Neuronal stem cell (in vitro differentiated cells): ENCODE measurements around the gene TEX51.

Source experiments
- DNase-seq: peaks from one replicate; pipeline ENCODE4 v3.0.0-alpha.2; 2013; ENCODE audit warnings: low spot score
- H2AFZ ChIP-seq: one replicate; pipeline ENCODE4 v1.6.1; 2013; ENCODE audit warnings: mild to moderate bottlenecking, low read length, inconsistent platforms
- H2AK5ac ChIP-seq: 2 replicates; pipeline ENCODE4 v1.6.1; 2013; ENCODE audit warnings: low read depth, mild to moderate bottlenecking, inconsistent platforms, low read length, moderate library complexity, mixed read lengths
- H2BK120ac ChIP-seq: 2 replicates; pipeline ENCODE4 v1.6.1; 2013; ENCODE audit warnings: low read depth, mild to moderate bottlenecking, inconsistent platforms, low read length, moderate library complexity, mixed read lengths
- H2BK12ac ChIP-seq: one replicate; pipeline ENCODE4 v1.6.1; 2013; ENCODE audit warnings: low read length, inconsistent platforms
- H2BK15ac ChIP-seq: 2 replicates; pipeline ENCODE4 v1.6.1; 2013; ENCODE audit warnings: mild to moderate bottlenecking, low read length, inconsistent platforms, mixed read lengths
- H2BK5ac ChIP-seq: one replicate; pipeline ENCODE4 v1.6.1; 2013; ENCODE audit warnings: inconsistent platforms, mild to moderate bottlenecking, low read length, moderate library complexity
- H3K14ac ChIP-seq: one replicate; pipeline ENCODE4 v1.6.1; 2013; ENCODE audit warnings: low read length, inconsistent platforms
- H3K18ac ChIP-seq: 2 replicates; pipeline ENCODE4 v1.6.1; 2013; ENCODE audit warnings: low read length, inconsistent platforms
- H3K23ac ChIP-seq: 2 replicates; pipeline ENCODE4 v1.6.1; 2013; ENCODE audit warnings: low read depth, mild to moderate bottlenecking, mixed read lengths, low read length, inconsistent platforms; ENCODE audit not compliant: poor library complexity
- H3K27ac ChIP-seq: replicated peaks from 3 replicates; pipeline ENCODE4 v1.5.1; 2013; ENCODE audit warnings: low read length, inconsistent platforms
- H3K27me3 ChIP-seq, 3 experiments: 2 replicates each; pipeline ENCODE4 v1.6.1; 2013; ENCODE audit warnings: low read length in 3 of 3, mild to moderate bottlenecking in 2 of 3, inconsistent platforms in 1 of 3, low read depth in 1 of 3, mixed read lengths in 1 of 3, moderate library complexity in 1 of 3; ENCODE audit not compliant: control insufficient read depth in 3 of 3, insufficient read depth in 3 of 3
- H3K36me3 ChIP-seq, 2 donors: replicated peaks in 1 of 2; 2 replicates each; pipeline ENCODE4 v1.6.1; 2013; ENCODE audit warnings: low read length in 2 of 2; ENCODE audit not compliant: control insufficient read depth in 2 of 2, insufficient read depth in 2 of 2
- H3K4ac ChIP-seq: 2 replicates; pipeline ENCODE4 v1.6.1; 2013; ENCODE audit warnings: inconsistent platforms, mild to moderate bottlenecking, low read length, moderate library complexity
- H3K4me1 ChIP-seq, 2 donors: 1 replicate in 1 of 2; 2 replicates in 1 of 2; pipeline ENCODE4 v1.6.1; 2013; ENCODE audit warnings: low read length in 2 of 2, low read depth in 1 of 2; ENCODE audit not compliant: control insufficient read depth in 2 of 2, insufficient read depth in 1 of 2
- H3K4me2 ChIP-seq: one replicate; pipeline ENCODE4 v1.6.1; 2013; ENCODE audit warnings: mild to moderate bottlenecking, low read length, inconsistent platforms; ENCODE audit not compliant: insufficient read depth, poor library complexity, severe bottlenecking
- H3K4me3 ChIP-seq, 2 donors: 2 replicates each; pipeline ENCODE4 v1.5.1; 2013; ENCODE audit warnings: low read length in 2 of 2, mild to moderate bottlenecking in 2 of 2, inconsistent platforms in 1 of 2, moderate library complexity in 1 of 2
- H3K79me1 ChIP-seq: one replicate; pipeline ENCODE4 v1.6.1; 2013; ENCODE audit warnings: low read depth, mild to moderate bottlenecking, inconsistent platforms, low read length, moderate library complexity
- H3K9ac ChIP-seq: one replicate; pipeline ENCODE4 v1.6.1; 2013; ENCODE audit warnings: mild to moderate bottlenecking, low read depth, low read length, inconsistent platforms; ENCODE audit not compliant: poor library complexity
- H3K9me3 ChIP-seq, 2 donors: replicated peaks in 1 of 2; 2 replicates each; pipeline versions ENCODE3 to v1.6.1; 2013; ENCODE audit warnings: low read length in 2 of 2, mild to moderate bottlenecking in 2 of 2, inconsistent platforms in 1 of 2, low read depth in 1 of 2, mixed read lengths in 1 of 2, moderate library complexity in 1 of 2; ENCODE audit not compliant: control insufficient read depth in 2 of 2, insufficient read depth in 1 of 2
- H4K8ac ChIP-seq: one replicate; pipeline ENCODE4 v1.6.1; 2013; ENCODE audit warnings: low read depth, mild to moderate bottlenecking, inconsistent platforms, low read length, moderate library complexity
- H4K91ac ChIP-seq: one replicate; pipeline ENCODE4 v1.6.1; 2013; ENCODE audit warnings: low read length, low read depth, mild to moderate bottlenecking, inconsistent platforms; ENCODE audit not compliant: poor library complexity
- WGBS, 2 donors: extraction: QIAGEN DNeasy Blood & Tissue Kit; methylation state at CpG; one replicate each; pipeline ENCODE4 v1.1.7; 2013; ENCODE audit warnings: missing lambda C conversion rate in 2 of 2, mixed read lengths in 1 of 2; ENCODE audit not compliant: insufficient read length in 2 of 2, insufficient replicate concordance in 1 of 2; ENCODE audit errors: extremely low coverage in 2 of 2; 5-methylcytosine and 5-hydroxymethylcytosine counted together

Gene TEX51

GRCh38 chr2:126910637-126911036 lies 11.9 kb downstream of the TEX51 start:
- no CpG with 5 or more reads among the region's 1 CpG for WGBS, 2 donors
- Histone ChIP-seq H3K9me3 (peaks cover 0 to 2% of the 10 kb centered on the region in 2 donors), H2BK15ac (no peak overlapping the region), H3K4me3 (no peak overlapping the region), H3K4me2 (no peak overlapping the region), H4K8ac (no peak overlapping the region), H3K79me1 (no peaks in the 10 kb centered on the region), H3K14ac (no peak overlapping the region), H3K23ac (no peak overlapping the region), H2AFZ (no peak overlapping the region), H3K27me3 (peaks cover 0 to 3% (median 0%) of the 10 kb centered on the region in 3 experiments), H2BK5ac (no peak overlapping the region), H4K91ac (no peak overlapping the region), H2AK5ac (no peak overlapping the region), H3K4ac (no peak overlapping the region), H3K9ac (no peak overlapping the region), H2BK120ac (no peak overlapping the region), H3K27ac (no peak overlapping the region), H2BK12ac (no peak overlapping the region), H3K18ac (no peak overlapping the region), H3K4me1 (no peaks in the 10 kb centered on the region), H3K36me3 (no peaks in the 10 kb centered on the region)
- no peak for DNase-seq

- Histone ChIP-seq H2BK5ac (no peak overlapping the region), H3K4me3 (no peak overlapping the region), H2BK120ac (no peak overlapping the region), H3K27me3 (peaks cover 0 to 3% (median 0%) of the 10 kb centered on the region in 3 experiments), H4K8ac (no peak overlapping the region), H3K14ac (no peak overlapping the region), H3K4me2 (no peak overlapping the region), H3K9me3 (peaks cover 0 to 2% of the 10 kb centered on the region in 2 donors), H3K4me1 (no peaks in the 10 kb centered on the region), H2AFZ (no peak overlapping the region), H4K91ac (no peak overlapping the region), H3K79me1 (no peaks in the 10 kb centered on the region), H3K4ac (no peak overlapping the region), H3K18ac (no peak overlapping the region), H3K36me3 (no peaks in the 10 kb centered on the region), H3K9ac (no peak overlapping the region), H2BK12ac (no peak overlapping the region), H2BK15ac (no peak overlapping the region), H3K23ac (no peak overlapping the region), H2AK5ac (no peak overlapping the region), H3K27ac (no peak overlapping the region)
- WGBS, 2 donors, result no CpG with 5 or more reads among the region's 8 CpGs
- no peak for DNase-seq
These were observed 12.6 kb downstream of the TEX51 start for GRCh38 chr2:126911111-126911796.

- no peak overlapping the region for H2AK5ac ChIP-seq
- H2BK12ac ChIP-seq, result no peak overlapping the region
- H3K9me3 ChIP-seq, result peaks cover 0 to 2% of the 10 kb centered on the region in 2 donors
- peaks cover 0 to 3% (median 0%) of the 10 kb centered on the region in 3 experiments for H3K27me3 ChIP-seq
- H2AFZ ChIP-seq, result no peak overlapping the region
- H3K23ac ChIP-seq, result no peak overlapping the region
- H3K4me1 ChIP-seq, result no peaks in the 10 kb centered on the region
- no peak overlapping the region for H2BK120ac ChIP-seq
- H3K4me2 ChIP-seq, result no peak overlapping the region
- H3K14ac ChIP-seq, result no peak overlapping the region
- no CpG with 5 or more reads among the region's 7 CpGs for WGBS, 2 donors
- no peak overlapping the region for H4K91ac ChIP-seq
- H4K8ac ChIP-seq, result no peak overlapping the region
- H3K79me1 ChIP-seq, result no peaks in the 10 kb centered on the region
- H3K9ac ChIP-seq, result no peak overlapping the region
- no peak overlapping the region for H2BK5ac ChIP-seq
- H3K27ac ChIP-seq, result no peak overlapping the region
- no peaks in the 10 kb centered on the region for H3K36me3 ChIP-seq
- H3K18ac ChIP-seq, result no peak overlapping the region
- H3K4me3 ChIP-seq, result no peak overlapping the region
- DNase-seq, result no peak
- no peak overlapping the region for H3K4ac ChIP-seq
- H2BK15ac ChIP-seq, result no peak overlapping the region
These were observed 13.5 kb downstream of the TEX51 start for GRCh38 chr2:126912201-126912600.

GRCh38 chr2:126913329-126913728 lies 14.6 kb downstream of the TEX51 start:
- WGBS, 2 donors, result no CpG with 5 or more reads among the region's 2 CpGs
- no peak overlapping the region for H3K4ac ChIP-seq
- H3K18ac ChIP-seq, result no peak overlapping the region
- H3K36me3 ChIP-seq, result no peaks in the 10 kb centered on the region
- peaks cover 0 to 2% of the 10 kb centered on the region in 2 donors for H3K9me3 ChIP-seq
- no peak for DNase-seq
- no peak overlapping the region for H2BK12ac ChIP-seq
- no peak overlapping the region for H3K4me3 ChIP-seq
- no peaks in the 10 kb centered on the region for H3K27me3 ChIP-seq
- no peak overlapping the region for H3K4me2 ChIP-seq
- H3K23ac ChIP-seq, result no peak overlapping the region
- no peak overlapping the region for H2BK15ac ChIP-seq
- no peak overlapping the region for H4K8ac ChIP-seq
- H2AK5ac ChIP-seq, result no peak overlapping the region
- H4K91ac ChIP-seq, result no peak overlapping the region
- H3K14ac ChIP-seq, result no peak overlapping the region
- H3K79me1 ChIP-seq, result no peaks in the 10 kb centered on the region
- no peak overlapping the region for H3K27ac ChIP-seq
- H2AFZ ChIP-seq, result no peak overlapping the region
- H2BK5ac ChIP-seq, result no peak overlapping the region
- H2BK120ac ChIP-seq, result no peak overlapping the region
- no peak overlapping the region for H3K9ac ChIP-seq
- no peaks in the 10 kb centered on the region for H3K4me1 ChIP-seq
